ENCODE data around the gene DISP2. TPM values are rescaled to one million over a fixed set of nuclear protein-coding genes. Genes with fewer than 3 reads are reported as not detected.

DISP2 gene
- total RNA-seq, 1 experiment from 2014 or later, result 0.87 TPM

DNA sequence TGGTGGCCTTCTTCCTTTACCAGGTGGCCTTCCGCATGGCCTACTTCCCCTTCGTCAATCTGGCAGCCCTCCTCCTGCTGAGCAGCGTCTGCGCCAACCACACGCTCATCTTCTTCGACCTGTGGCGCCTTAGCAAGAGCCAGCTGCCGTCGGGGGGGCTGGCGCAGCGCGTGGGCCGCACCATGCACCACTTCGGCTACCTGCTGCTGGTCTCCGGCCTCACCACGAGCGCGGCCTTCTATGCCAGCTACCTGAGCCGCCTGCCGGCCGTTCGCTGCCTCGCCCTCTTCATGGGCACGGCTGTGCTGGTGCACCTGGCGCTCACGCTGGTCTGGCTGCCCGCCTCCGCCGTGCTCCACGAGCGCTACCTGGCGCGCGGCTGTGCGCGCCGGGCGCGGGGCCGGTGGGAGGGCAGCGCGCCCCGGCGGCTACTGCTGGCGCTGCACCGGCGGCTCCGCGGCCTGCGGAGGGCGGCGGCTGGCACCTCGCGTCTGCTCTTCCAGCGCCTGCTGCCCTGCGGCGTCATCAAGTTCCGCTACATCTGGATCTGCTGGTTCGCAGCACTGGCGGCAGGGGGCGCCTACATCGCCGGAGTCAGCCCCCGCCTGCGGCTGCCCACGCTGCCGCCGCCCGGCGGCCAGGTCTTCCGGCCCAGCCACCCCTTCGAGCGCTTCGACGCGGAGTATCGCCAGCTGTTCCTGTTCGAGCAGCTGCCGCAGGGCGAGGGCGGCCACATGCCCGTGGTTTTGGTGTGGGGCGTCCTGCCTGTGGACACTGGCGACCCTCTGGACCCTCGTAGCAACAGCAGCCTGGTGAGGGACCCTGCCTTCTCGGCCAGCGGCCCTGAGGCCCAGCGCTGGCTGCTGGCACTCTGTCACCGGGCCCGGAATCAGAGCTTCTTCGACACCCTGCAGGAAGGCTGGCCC lies 9.9 kb downstream of the DISP2 start:
- no peaks in the 10 kb centered on the region for H3K36me3 ChIP-seq (ENCODE audit: low read depth, low read length)
- intact Hi-C loops (cut with micrococcal nuclease), result loop anchor here (1.0 to 2.0 kb wide), 3 partner anchors 29 to 53 kb away; no protein-coding TSS in a partner anchor
- H3K9me3 ChIP-seq (ENCODE audit: low read length), result no peaks in the 10 kb centered on the region
- POLR2A ChIA-PET (ENCODE audit: unreplicated experiment), result no interaction called here
- peak overlapping the region; percentile 58 for H3K4me2 ChIP-seq (ENCODE audit: low read length)
- CTCF ChIA-PET, result interaction anchor here (0.6 to 1.6 kb wide), 5 partner anchors 24 to 88 kb away, joined by 3 to 9 read pairs (median 3); no protein-coding TSS in a partner anchor
- H3K9me2 ChIP-seq (replicated peaks; ENCODE audit: low read length), result no peaks in the 10 kb centered on the region
- no peaks in the 10 kb centered on the region; the same call in 1 of the 2 replicates for H3K4me1 ChIP-seq (ENCODE audit: insufficient read depth, low read length)
- ATAC-seq, result peak; percentile 92
- no TSS peak for BruUV-seq (replicated peaks)
- no peaks in the 10 kb centered on the region for H3K27me3 ChIP-seq (ENCODE audit: low read length)
- no peaks in the 10 kb centered on the region for H4K20me1 ChIP-seq (ENCODE audit: low read length)
- H3K27ac ChIP-seq (ENCODE audit: low read length), result no peak overlapping the region
- H3F3A ChIP-seq (ENCODE audit: low read length, unreplicated experiment), result no peaks in the 10 kb centered on the region
- 0 out of 2 replicates have a peak, but pooled peaks have one; percentile 58 for TF ChIP-seq EZH2phosphoT487 (IDR thresholded peaks at IDR 0.05; ENCODE audit: borderline replicate concordance, low read length)
- TF ChIP-seq, protein P1, sequence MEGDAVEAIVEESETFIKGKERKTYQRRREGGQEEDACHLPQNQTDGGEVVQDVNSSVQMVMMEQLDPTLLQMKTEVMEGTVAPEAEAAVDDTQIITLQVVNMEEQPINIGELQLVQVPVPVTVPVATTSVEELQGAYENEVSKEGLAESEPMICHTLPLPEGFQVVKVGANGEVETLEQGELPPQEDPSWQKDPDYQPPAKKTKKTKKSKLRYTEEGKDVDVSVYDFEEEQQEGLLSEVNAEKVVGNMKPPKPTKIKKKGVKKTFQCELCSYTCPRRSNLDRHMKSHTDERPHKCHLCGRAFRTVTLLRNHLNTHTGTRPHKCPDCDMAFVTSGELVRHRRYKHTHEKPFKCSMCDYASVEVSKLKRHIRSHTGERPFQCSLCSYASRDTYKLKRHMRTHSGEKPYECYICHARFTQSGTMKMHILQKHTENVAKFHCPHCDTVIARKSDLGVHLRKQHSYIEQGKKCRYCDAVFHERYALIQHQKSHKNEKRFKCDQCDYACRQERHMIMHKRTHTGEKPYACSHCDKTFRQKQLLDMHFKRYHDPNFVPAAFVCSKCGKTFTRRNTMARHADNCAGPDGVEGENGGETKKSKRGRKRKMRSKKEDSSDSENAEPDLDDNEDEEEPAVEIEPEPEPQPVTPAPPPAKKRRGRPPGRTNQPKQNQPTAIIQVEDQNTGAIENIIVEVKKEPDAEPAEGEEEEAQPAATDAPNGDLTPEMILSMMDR (conservative IDR thresholded peaks at IDR 0.05; ENCODE audit: low read depth, low read length), result peak; percentile 71
- no peak for TF ChIP-seq EZH2 (IDR thresholded peaks at IDR 0.05; ENCODE audit: low read length, unreplicated experiment)
- peak; percentile 88 for DNase-seq
- H2AFZ ChIP-seq (ENCODE audit: low read length), result peak overlapping the region; percentile 66
- no peaks in the 10 kb centered on the region for H3K79me2 ChIP-seq (ENCODE audit: low read length)
- H3K9ac ChIP-seq (ENCODE audit: low read length), result no peak overlapping the region
- peak overlapping the region; percentile 37; the same call in 1 of the 2 replicates for H3K4me3 ChIP-seq (ENCODE audit: low read length)

DNA sequence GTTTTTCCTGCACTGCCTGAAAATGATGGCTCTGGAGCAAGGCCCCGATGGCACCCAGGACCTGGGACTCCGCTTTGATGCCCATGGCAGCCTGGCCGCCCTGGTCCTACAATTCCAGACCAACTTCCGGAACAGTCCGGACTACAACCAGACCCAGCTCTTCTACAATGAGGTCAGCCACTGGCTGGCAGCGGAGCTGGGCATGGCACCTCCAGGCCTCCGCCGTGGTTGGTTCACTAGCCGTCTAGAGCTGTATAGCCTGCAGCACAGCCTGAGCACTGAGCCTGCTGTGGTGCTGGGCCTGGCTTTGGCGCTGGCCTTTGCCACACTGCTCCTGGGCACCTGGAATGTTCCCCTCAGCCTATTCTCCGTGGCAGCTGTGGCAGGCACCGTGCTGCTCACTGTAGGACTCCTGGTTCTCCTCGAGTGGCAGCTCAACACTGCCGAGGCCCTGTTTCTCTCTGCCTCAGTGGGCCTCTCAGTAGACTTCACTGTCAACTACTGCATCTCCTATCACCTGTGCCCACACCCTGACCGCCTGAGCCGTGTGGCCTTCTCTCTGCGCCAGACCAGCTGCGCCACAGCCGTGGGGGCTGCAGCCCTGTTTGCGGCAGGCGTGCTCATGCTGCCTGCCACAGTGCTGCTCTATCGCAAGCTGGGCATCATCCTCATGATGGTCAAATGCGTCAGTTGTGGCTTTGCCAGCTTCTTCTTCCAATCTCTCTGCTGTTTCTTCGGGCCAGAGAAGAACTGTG lies 10.9 kb downstream of the DISP2 start:
- Histone ChIP-seq H3K9me2 (replicated peaks; ENCODE audit: low read length) (no peaks in the 10 kb centered on the region), H3K4me1 (ENCODE audit: insufficient read depth, low read length) (no peaks in the 10 kb centered on the region; the same call in 1 of the 2 replicates), H3K27ac (ENCODE audit: low read length) (no peak overlapping the region), H2AFZ (ENCODE audit: low read length) (no peak overlapping the region), H3K9me3 (ENCODE audit: low read length) (no peaks in the 10 kb centered on the region), H3K36me3 (ENCODE audit: low read depth, low read length) (no peaks in the 10 kb centered on the region), H3K4me2 (ENCODE audit: low read length) (no peak overlapping the region), H3F3A (ENCODE audit: low read length, unreplicated experiment) (no peaks in the 10 kb centered on the region), H3K79me2 (ENCODE audit: low read length) (no peaks in the 10 kb centered on the region), H3K4me3 (ENCODE audit: low read length) (no peak overlapping the region), H3K9ac (ENCODE audit: low read length) (no peak overlapping the region), H4K20me1 (ENCODE audit: low read length) (no peaks in the 10 kb centered on the region), H3K27me3 (ENCODE audit: low read length) (no peaks in the 10 kb centered on the region)
- POLR2A ChIA-PET (ENCODE audit: unreplicated experiment), result no interaction called here
- ATAC-seq (no peak), DNase-seq (no peak)
- BruUV-seq (replicated peaks), result no TSS peak
- no peak for TF ChIP-seq EZH2phosphoT487 (IDR thresholded peaks at IDR 0.05; ENCODE audit: borderline replicate concordance, low read length)
- TF ChIP-seq, protein P1 (conservative IDR thresholded peaks at IDR 0.05; ENCODE audit: low read depth, low read length), result no peak
- CTCF ChIA-PET, result interaction anchor here (1.4 to 1.6 kb wide), 2 partner anchors 44 to 46 kb away, joined by 3 to 4 read pairs; no protein-coding TSS in a partner anchor
- intact Hi-C loops (cut with micrococcal nuclease), result loop anchor here (1.0 to 2.0 kb wide), 3 partner anchors 30 to 52 kb away; no protein-coding TSS in a partner anchor
